ENCODE results near the gene HOXA7. TPM values are rescaled to one million over a fixed set of nuclear protein-coding genes. Genes with fewer than 3 reads are reported as not detected.

The HOXA7 gene
- total RNA-seq, 1 experiment from 2014 or later: 3.8 TPM

DNA sequence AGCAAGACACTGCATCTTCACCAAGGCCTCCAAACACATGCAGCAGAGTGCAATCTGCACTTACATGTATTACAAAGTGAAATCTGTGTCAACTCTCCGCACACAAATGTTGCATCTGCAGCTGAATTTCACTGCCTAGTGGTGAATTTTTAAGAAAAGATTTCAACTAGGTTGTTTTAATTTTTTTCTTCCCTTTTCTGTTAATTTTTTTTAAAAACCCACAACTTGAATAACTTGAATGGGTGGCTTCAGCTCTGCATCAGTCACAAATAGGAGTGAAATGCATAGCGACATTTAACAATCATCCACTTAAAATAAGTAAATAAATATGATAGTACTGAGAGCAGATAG lies 37.5 kb upstream of the HOXA7 start:
- DNase-seq (ENCODE audit: extremely low read depth, low read depth): no peak

- DNase-seq (ENCODE audit: extremely low read depth, low read depth): no peak
These were observed 37.0 kb upstream of the HOXA7 start for GRCh38 chr7:27193335-27194001.

GRCh38 chr7:27192546-27193334 lies 36.3 kb upstream of the HOXA7 start:
- no peak for DNase-seq (ENCODE audit: extremely low read depth, low read depth)

GRCh38 chr7:27191833-27192545 lies 35.5 kb upstream of the HOXA7 start:
- no peak for DNase-seq (ENCODE audit: extremely low read depth, low read depth)

- no peak for DNase-seq (ENCODE audit: extremely low read depth, low read depth)
These were observed 34.8 kb upstream of the HOXA7 start for GRCh38 chr7:27191161-27191731.

- DNase-seq (ENCODE audit: extremely low read depth, low read depth): no peak
These were observed 33.7 kb upstream of the HOXA7 start for GRCh38 chr7:27189997-27190748.

DNA sequence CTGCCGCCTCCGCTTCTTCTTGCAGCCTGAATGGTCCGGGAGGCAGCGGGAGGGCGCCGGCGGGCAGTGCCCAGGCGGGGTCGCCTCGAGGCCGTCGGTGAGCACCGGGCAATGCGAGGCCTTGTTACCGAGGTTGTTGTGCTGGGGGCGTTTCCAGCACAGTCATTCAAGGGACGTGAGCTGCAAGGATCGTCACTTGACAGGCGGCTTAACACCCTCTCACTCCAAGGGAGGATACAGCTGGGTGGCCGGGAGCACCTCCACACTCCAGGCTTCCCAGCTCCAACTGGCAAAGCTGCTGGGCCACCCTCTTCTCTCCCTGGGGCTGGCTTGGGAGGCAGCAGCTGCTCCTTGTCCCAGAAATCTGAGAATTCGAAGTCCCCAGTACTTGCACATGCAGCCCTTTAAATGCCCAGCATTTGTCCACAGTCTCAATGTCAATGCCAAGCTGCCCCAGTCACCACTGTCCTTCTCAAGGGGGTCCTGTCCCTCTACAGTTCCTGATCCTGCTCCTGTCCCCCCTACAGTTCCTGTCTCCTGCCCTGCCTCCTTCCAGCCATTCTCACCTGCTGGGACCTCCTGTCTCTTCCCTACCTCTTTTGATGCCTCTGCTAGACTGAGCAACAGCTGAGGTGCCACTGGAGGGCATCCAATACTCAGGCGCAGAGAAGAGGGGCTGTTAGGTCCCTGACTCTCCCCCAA lies 33.0 kb upstream of the HOXA7 start:
- DNase-seq (ENCODE audit: extremely low read depth, low read depth): no peak

DNA sequence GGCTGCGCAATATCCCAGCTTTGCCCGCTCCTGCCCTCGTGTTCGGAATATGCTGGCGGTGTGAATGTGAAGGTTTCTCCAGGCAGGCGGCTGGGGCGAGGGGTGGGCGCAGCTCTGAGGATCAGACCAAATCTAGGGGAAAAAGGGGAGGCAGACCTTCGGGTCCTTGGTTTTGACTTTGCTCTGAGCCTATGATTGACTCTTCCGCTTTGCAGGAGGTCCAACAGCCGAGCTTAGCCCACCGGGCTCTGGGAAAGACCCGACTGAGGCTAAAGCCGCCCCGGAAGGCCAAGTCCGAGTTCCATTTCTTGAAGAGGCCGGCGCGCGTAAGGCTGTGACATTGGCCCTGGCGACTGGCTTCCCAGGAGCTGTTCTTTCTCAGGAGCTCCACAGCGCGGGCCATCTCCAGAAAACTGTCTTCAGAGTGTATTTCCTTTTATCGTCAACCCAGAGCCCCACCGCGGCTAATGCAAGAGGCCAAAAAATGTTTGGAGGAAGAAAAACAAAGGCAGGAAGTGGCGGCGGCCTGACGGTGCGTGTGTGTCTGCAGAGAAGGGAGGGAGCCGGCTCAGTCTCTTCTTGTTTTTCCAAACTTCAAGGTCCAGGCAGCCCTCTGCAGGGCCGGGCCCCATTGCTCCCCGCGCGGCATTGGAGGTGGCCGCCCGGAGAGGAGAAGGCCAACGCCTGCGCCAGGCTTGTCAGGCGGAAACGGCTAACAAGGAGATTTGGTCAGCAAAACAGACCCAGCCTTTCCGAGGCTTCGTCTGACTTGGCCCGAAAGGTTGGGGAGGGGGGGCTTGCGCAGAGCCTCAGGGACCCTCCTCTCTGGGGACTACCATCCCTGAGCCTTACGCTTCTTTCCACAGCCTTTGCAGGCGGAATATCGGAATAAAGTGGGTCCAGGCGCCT lies 32.2 kb upstream of the HOXA7 start:
- no peak for DNase-seq (ENCODE audit: extremely low read depth, low read depth)

- no peak for DNase-seq (ENCODE audit: extremely low read depth, low read depth)
These were observed 31.3 kb upstream of the HOXA7 start for GRCh38 chr7:27187475-27188385.

- DNase-seq (ENCODE audit: extremely low read depth, low read depth): no peak
These were observed 30.4 kb upstream of the HOXA7 start for GRCh38 chr7:27186668-27187474.

- no peak for DNase-seq (ENCODE audit: extremely low read depth, low read depth)
These were observed 29.6 kb upstream of the HOXA7 start for GRCh38 chr7:27185854-27186667.

GRCh38 chr7:27185013-27185853 lies 28.8 kb upstream of the HOXA7 start, which contains the start of gene HOXA11:
Gene HOXA11 (minus strand): TSS chr7:27185232. CDS start chr7:27185144, 88 bp downstream.
- DNase-seq (ENCODE audit: extremely low read depth, low read depth): no peak

GRCh38 chr7:27184337-27185012 lies 28.0 kb upstream of the HOXA7 start:
- DNase-seq (ENCODE audit: extremely low read depth, low read depth): no peak

- DNase-seq (ENCODE audit: extremely low read depth, low read depth): no peak
These were observed 27.3 kb upstream of the HOXA7 start for GRCh38 chr7:27183682-27184336.
